Thoracic aorta (tissue), 2 donors: Measurements from ENCODE around the gene SAG. TPM values are rescaled to one million over a fixed set of nuclear protein-coding genes. Genes with fewer than 3 reads are reported as not detected.

Experiments used
- ATAC-seq: fragments of 150-250 bp; one replicate; pipeline ENCODE4 v1.8.0; 2017; ENCODE audit warnings: low read depth; ENCODE audit not compliant: insufficient number of reproducible peaks, low FRiP score
- DNase-seq: peaks from one replicate; pipeline ENCODE4 v3.0.0-alpha.2; 2020; ENCODE audit warnings: low spot score
- H3K27ac ChIP-seq, 2 donors: fragments of 200-600 bp; sonication (generic); 1 replicate in 1 of 2; 2 replicates in 1 of 2; pipeline ENCODE4 v1.5.1; 2016; ENCODE audit warnings: mild to moderate bottlenecking in 2 of 2, moderate library complexity in 2 of 2
- H3K27me3 ChIP-seq: fragments of 200-600 bp; sonication (generic); replicated peaks from 2 replicates; pipeline ENCODE4 v1.6.0; 2016; ENCODE audit warnings: mild to moderate bottlenecking; ENCODE audit not compliant: insufficient read depth
- H3K36me3 ChIP-seq: fragments of 200-600 bp; sonication (generic); one replicate; pipeline ENCODE4 v1.5.1; 2016
- H3K4me1 ChIP-seq, 2 donors: fragments of 200-600 bp; sonication (generic); 1 replicate in 1 of 2; 2 replicates in 1 of 2; pipeline versions ENCODE4 v1.5.1 to v1.6.0; 2016; ENCODE audit warnings: low read depth in 2 of 2, mild to moderate bottlenecking in 1 of 2; ENCODE audit not compliant: control insufficient read depth in 1 of 2
- H3K4me3 ChIP-seq: fragments of 200-600 bp; sonication (generic); 2 replicates; pipeline ENCODE4 v1.5.1; 2016; ENCODE audit warnings: mild to moderate bottlenecking
- H3K9me3 ChIP-seq: fragments of 200-600 bp; sonication (generic); 2 replicates; pipeline ENCODE4 v1.5.1; 2016
- total RNA-seq, 2 donors: library from RNA; depleted of rRNA; stranded (reverse); fragments of >200 nt; gene quantifications; one replicate each; pipeline versions ENCODE4 v1.1.0 to v1.2.3, GENCODE V29; 2016
- TF ChIP-seq, protein P1 (sequence below): fragments of 200-600 bp; sonication (generic); IDR thresholded peaks from one replicate; pipeline ENCODE4 v1.5.1; 2019; ENCODE audit warnings: antibody characterized with exemption

Gene SAG
- total RNA-seq, 2 donors from 2014 or later = not detected

DNA sequence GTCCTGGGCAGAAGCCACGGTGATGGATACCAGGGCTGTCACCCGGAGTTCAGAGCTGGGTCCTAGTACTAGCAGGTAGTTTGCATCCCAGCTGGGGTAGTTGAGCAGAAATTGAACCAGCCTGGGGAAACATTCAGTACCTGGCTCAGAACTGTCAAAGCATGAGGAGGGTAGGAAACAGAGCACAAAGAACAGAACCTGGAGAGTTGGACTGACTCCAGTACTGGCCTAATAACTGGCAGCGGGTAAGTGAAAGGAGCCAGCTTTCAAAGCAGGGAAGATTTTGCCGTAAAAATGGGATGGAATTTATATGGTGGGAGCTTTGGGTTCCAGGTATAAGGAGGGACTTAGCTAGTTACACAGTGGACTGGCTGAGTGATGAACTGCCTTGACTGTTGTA lies 32.4 kb upstream of the SAG start:
- TF ChIP-seq, protein P1, sequence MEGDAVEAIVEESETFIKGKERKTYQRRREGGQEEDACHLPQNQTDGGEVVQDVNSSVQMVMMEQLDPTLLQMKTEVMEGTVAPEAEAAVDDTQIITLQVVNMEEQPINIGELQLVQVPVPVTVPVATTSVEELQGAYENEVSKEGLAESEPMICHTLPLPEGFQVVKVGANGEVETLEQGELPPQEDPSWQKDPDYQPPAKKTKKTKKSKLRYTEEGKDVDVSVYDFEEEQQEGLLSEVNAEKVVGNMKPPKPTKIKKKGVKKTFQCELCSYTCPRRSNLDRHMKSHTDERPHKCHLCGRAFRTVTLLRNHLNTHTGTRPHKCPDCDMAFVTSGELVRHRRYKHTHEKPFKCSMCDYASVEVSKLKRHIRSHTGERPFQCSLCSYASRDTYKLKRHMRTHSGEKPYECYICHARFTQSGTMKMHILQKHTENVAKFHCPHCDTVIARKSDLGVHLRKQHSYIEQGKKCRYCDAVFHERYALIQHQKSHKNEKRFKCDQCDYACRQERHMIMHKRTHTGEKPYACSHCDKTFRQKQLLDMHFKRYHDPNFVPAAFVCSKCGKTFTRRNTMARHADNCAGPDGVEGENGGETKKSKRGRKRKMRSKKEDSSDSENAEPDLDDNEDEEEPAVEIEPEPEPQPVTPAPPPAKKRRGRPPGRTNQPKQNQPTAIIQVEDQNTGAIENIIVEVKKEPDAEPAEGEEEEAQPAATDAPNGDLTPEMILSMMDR = no peak
- H3K27me3 ChIP-seq = no peaks in the 10 kb centered on the region
- H3K4me3 ChIP-seq = no peak overlapping the region
- H3K27ac ChIP-seq = no peak overlapping the region
- no peak for DNase-seq
- no peak for ATAC-seq
- H3K9me3 ChIP-seq = no peaks in the 10 kb centered on the region
- H3K4me1 ChIP-seq = no peaks in the 10 kb centered on the region
- peaks cover 72% of the 10 kb centered on the region for H3K36me3 ChIP-seq

DNA sequence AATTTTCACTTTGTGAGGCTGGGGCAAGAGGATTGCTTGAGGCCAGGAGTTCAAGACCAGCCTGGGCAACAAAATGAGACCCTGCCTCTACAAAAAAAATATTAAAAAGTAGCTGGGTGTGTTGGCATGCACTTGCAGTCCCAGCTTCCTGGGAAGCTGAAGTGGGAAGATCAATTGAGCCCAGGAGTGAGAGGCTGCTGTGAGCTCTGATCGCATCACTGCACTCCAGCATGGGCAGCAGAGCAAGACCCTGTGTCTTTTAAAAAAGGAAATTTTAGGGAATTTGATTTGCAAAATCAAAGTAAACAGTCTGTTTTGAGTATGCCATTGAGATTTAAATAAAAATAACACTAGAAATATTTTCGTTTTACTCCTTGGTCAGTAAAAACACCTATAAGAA lies 28.7 kb upstream of the SAG start:
- ATAC-seq (no peak), DNase-seq (no peak)
- Histone ChIP-seq H3K4me1 (no peaks in the 10 kb centered on the region), H3K4me3 (no peak overlapping the region), H3K36me3 (peaks cover 77% of the 10 kb centered on the region), H3K9me3 (no peaks in the 10 kb centered on the region), H3K27ac (no peak overlapping the region), H3K27me3 (no peaks in the 10 kb centered on the region)
- TF ChIP-seq, protein P1 = no peak

DNA sequence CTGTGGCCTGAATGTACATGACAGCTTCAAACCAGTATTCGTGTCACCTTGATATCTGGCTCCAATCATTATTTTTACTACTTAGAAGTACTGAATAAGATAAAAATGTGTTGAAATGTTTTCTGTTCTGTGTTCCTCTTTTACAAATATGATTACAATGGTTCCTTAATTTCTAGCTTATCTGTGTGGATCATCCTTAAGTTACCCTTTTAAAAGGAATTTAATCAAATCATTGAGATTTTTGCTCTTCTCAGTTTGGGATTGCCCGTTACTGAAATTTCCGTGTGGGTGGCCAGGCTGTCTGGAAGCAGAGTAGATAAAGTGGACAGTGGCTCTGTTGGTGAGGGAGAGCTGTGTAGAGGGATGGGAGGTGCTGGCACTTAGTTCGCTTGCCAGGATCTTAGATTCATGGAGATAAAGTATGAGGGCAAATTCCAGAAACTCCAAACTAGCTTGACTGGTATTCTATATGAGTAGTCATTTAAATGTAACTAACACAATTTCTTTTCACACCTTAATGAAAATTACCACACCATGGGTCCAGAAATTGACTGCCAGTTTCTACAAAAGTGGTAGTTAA lies 27.4 kb upstream of the SAG start:
- no peak for ATAC-seq
- no peaks in the 10 kb centered on the region for H3K4me1 ChIP-seq
- DNase-seq = no peak
- peaks cover 72% of the 10 kb centered on the region for H3K36me3 ChIP-seq
- H3K4me3 ChIP-seq = no peak overlapping the region
- H3K27me3 ChIP-seq = no peaks in the 10 kb centered on the region
- no peaks in the 10 kb centered on the region for H3K9me3 ChIP-seq
- TF ChIP-seq, protein P1 = no peak
- H3K27ac ChIP-seq = no peak overlapping the region

DNA sequence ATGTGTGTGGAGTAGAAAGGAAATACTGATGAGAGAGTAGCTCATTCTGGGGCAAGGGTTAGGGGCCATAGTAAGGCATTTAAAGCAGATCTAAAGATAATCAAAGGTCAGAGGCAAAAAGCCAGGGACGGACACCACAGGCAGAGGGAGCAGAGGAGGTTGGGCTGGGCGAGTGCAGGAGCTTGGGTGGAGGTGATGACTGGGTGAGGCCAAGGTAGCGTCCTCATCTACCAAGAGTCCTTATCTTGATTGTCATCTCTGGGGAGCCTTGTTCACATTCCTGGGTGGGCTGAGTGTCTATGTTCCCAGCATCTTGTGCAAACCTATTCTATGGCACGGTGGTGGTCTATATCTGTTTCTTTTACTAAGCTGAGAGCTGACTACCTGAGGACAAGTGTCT lies 26.1 kb upstream of the SAG start:
- no peak overlapping the region for H3K4me3 ChIP-seq
- H3K4me1 ChIP-seq = no peaks in the 10 kb centered on the region
- DNase-seq (no peak), ATAC-seq (no peak)
- no peak overlapping the region for H3K27ac ChIP-seq
- TF ChIP-seq, protein P1 = no peak
- H3K9me3 ChIP-seq = no peaks in the 10 kb centered on the region
- H3K27me3 ChIP-seq = no peaks in the 10 kb centered on the region
- H3K36me3 ChIP-seq = peaks cover 76% of the 10 kb centered on the region

DNA sequence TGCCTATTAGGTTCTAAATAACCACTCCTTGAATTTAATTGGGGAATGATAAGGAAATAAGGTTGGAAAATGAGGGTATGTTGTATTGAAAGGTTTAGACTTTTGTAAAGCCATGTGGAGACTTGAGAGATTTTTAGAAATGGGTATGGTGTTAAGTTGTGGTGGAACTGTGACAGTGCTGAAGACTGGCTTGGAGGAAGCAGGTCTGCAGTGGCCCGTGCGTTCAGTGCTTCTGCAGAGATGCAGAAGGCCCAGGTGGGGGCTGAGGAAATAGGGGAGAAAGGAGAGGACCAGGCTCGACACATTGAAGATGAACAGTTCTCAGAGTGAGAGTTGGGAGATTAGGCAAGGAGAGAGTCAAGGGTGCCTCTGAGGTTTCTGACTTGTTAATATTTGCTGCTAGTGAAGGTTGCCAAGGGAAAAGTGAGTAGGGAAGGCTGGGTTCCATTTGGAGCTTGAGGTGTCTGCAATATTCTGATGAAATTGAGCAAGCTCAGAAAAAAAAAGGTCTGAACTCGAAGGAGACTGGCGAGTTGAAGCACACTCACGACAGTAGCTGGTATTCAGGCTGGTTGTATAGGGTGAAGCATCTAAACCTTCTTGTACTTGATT lies 25.5 kb upstream of the SAG start:
- TF ChIP-seq, protein P1 = no peak
- no peak overlapping the region for H3K27ac ChIP-seq
- DNase-seq = no peak
- no peak overlapping the region for H3K4me3 ChIP-seq
- no peaks in the 10 kb centered on the region for H3K27me3 ChIP-seq
- no peak for ATAC-seq
- no peaks in the 10 kb centered on the region for H3K9me3 ChIP-seq
- no peaks in the 10 kb centered on the region for H3K4me1 ChIP-seq
- H3K36me3 ChIP-seq = peaks cover 79% of the 10 kb centered on the region
